Activated CD4-positive, alpha-beta memory T cell treated with anti-CD3 and anti-CD28 coated beads, Interleukin-2, amount 10 ng/mL, durations not matched to agents 7 days and 5 days (primary cell): Measurements from ENCODE around the gene DST. TPM values are rescaled to one million over a fixed set of nuclear protein-coding genes. Genes with fewer than 3 reads are reported as not detected.

Source experiments
- CTCF ChIA-PET: fragments of 350-600 bp; sonication (Branson Sonifier 250); formaldehyde crosslinking; loops from one replicate; lab custom pipeline; 2021; ENCODE audit warnings: antibody characterized with exemption, inconsistent platforms; lab: Charles Lee
- POLR2A ChIA-PET: fragments of 350-600 bp; sonication (Branson Sonifier 250); formaldehyde crosslinking; loops from one replicate; lab custom pipeline; 2021; ENCODE audit warnings: antibody characterized with exemption; lab: Charles Lee
- DNase-seq: peaks from one replicate; pipeline ENCODE4 v3.0.0-alpha.2; 2020
- H3K27ac Mint-ChIP-seq: one replicate; pipeline ENCODE4 v1.8.0; 2021; ENCODE audit warnings: mild to moderate bottlenecking, mixed read lengths
- H3K27me3 Mint-ChIP-seq: one replicate; pipeline ENCODE4 v1.8.0; 2021; ENCODE audit warnings: mixed read lengths
- H3K36me3 Mint-ChIP-seq: one replicate; pipeline ENCODE4 v1.8.0; 2021; ENCODE audit warnings: low read depth, mixed read lengths
- H3K4me1 Mint-ChIP-seq: one replicate; pipeline ENCODE4 v1.8.0; 2021; ENCODE audit warnings: mixed read lengths
- H3K4me3 Mint-ChIP-seq: one replicate; pipeline ENCODE4 v1.8.0; 2021; ENCODE audit warnings: mild to moderate bottlenecking, mixed read lengths
- H3K9me3 Mint-ChIP-seq: one replicate; pipeline ENCODE4 v1.8.0; 2021; ENCODE audit warnings: mixed read lengths
- total RNA-seq, 2 experiments: library from RNA; stranded (reverse); gene quantifications; one replicate each; pipeline ENCODE4 v1.2.3, GENCODE V29; 2021

DST gene
- total RNA-seq, 2 experiments from 2014 or later: 5.4 to 5.5 TPM

GRCh38 chr6:56547687-56548086, 95.0 kb downstream of the DST start:
- Mint-ChIP-seq H3K9me3 (no peaks in the 10 kb centered on the region), H3K27ac (no peak overlapping the region), H3K27me3 (no peaks in the 10 kb centered on the region), H3K4me3 (no peak overlapping the region), H3K36me3 (no peaks in the 10 kb centered on the region), H3K4me1 (no peaks in the 10 kb centered on the region)
- no peak for DNase-seq
- ChIA-PET POLR2A (no interaction called here), CTCF (no interaction called here)

GRCh38 chr6:56542364-56543331, 100.0 kb downstream of the DST start:
- Mint-ChIP-seq H3K4me1 (no peaks in the 10 kb centered on the region), H3K36me3 (no peaks in the 10 kb centered on the region), H3K27ac (no peak overlapping the region), H3K27me3 (no peaks in the 10 kb centered on the region), H3K9me3 (no peaks in the 10 kb centered on the region), H3K4me3 (no peak overlapping the region)
- peak; percentile 71 for DNase-seq
- POLR2A ChIA-PET: interaction anchor here (1.0 to 1.3 kb wide), 2 partner anchors 15 to 53 kb away, joined by 3 read pairs; no protein-coding TSS in a partner anchor
- CTCF ChIA-PET: interaction anchor here (0.7 to 2.9 kb wide), 11 partner anchors 12 to 310 kb away, joined by 3 to 18 read pairs (median 4); no protein-coding TSS in a partner anchor

GRCh38 chr6:56541741-56542360, 100.8 kb downstream of the DST start:
- ChIA-PET CTCF (interaction anchor here (0.7 to 2.9 kb wide), 9 partner anchors 11 to 207 kb away, joined by 3 to 18 read pairs (median 4); no protein-coding TSS in a partner anchor), POLR2A (interaction anchor here (1.3 kb wide), 1 partner anchor 54 kb away, joined by 3 read pairs; no protein-coding TSS in a partner anchor)
- no peak for DNase-seq
- Mint-ChIP-seq H3K4me3 (no peak overlapping the region), H3K36me3 (no peaks in the 10 kb centered on the region), H3K27ac (no peak overlapping the region), H3K27me3 (no peaks in the 10 kb centered on the region), H3K9me3 (no peaks in the 10 kb centered on the region), H3K4me1 (no peaks in the 10 kb centered on the region)

DNA sequence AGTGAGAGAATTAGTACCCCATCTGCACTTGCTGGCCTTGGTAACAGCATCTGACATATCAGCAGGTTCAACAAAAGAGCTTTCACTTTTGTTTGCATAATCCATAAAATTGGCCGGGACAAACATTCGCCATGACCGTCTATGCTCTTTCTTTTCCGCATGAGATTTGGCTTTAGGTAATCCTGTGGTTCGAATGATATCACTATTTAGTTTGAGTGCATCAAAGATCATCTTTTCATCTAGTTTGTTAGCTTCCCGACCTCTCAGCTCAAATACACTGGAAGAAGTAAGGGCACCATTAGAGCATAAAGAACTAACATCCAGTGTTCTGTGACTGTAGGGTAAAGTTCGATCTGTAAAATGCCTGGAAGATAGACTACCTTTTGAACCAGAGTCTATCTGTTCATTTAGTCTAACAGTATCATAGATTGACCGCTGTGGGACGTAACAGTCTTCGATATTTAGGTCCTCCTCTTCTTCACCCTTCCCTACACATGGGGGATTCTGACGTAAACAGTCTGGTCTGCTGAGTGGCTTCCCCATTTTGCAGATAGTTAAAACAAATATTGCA, 101.6 kb downstream of the DST start:
- no peaks in the 10 kb centered on the region for H3K9me3 Mint-ChIP-seq
- no peaks in the 10 kb centered on the region for H3K27me3 Mint-ChIP-seq
- H3K4me1 Mint-ChIP-seq: no peaks in the 10 kb centered on the region
- H3K27ac Mint-ChIP-seq: no peak overlapping the region
- H3K36me3 Mint-ChIP-seq: no peaks in the 10 kb centered on the region
- no peak overlapping the region for H3K4me3 Mint-ChIP-seq
- ChIA-PET POLR2A (no interaction called here), CTCF (interaction anchor here (1.0 to 2.9 kb wide), 4 partner anchors 21 to 54 kb away, joined by 4 to 18 read pairs (median 8); no protein-coding TSS in a partner anchor)
- DNase-seq: no peak

GRCh38 chr6:56540232-56541029, 102.3 kb downstream of the DST start:
- POLR2A ChIA-PET: no interaction called here
- Mint-ChIP-seq H3K36me3 (no peaks in the 10 kb centered on the region), H3K4me1 (no peaks in the 10 kb centered on the region), H3K27me3 (no peaks in the 10 kb centered on the region), H3K9me3 (no peaks in the 10 kb centered on the region), H3K4me3 (no peak overlapping the region), H3K27ac (no peak overlapping the region)
- no peak for DNase-seq
- CTCF ChIA-PET: interaction anchor here (2.9 kb wide), 1 partner anchor 52 kb away, joined by 12 read pairs; no protein-coding TSS in a partner anchor

DNA sequence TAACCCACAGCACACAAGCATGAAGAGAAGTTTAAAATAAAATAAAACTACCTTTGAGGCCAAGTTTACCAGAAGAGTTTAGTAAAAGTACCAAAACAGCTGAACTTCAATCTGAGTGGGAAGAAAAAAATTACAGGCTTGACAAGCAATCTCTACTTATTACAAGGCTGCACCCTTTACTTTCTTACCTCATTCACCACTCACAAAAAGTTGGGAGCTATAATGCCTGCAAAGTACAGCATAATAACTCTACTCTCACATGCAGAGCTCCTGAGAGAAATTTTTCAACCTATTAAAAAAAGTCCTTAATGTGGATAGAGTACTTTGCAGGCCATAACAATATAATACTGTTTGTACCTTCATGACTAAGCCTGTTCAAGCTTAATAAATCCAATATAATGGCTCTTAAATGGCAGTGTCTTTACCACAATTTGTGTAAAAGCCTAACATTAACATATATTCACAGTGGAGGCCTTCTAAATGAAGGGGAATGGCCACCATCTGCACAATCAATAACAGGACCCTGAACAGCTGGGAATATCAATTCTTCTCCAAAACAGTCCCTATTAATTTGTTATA, 103.1 kb downstream of the DST start:
- no peaks in the 10 kb centered on the region for H3K4me1 Mint-ChIP-seq
- ChIA-PET CTCF (no interaction called here), POLR2A (no interaction called here)
- no peaks in the 10 kb centered on the region for H3K9me3 Mint-ChIP-seq
- no peak overlapping the region for H3K27ac Mint-ChIP-seq
- no peaks in the 10 kb centered on the region for H3K27me3 Mint-ChIP-seq
- H3K36me3 Mint-ChIP-seq: no peaks in the 10 kb centered on the region
- DNase-seq: no peak
- no peak overlapping the region for H3K4me3 Mint-ChIP-seq

GRCh38 chr6:56538851-56539250, 103.8 kb downstream of the DST start:
- H3K36me3 Mint-ChIP-seq: no peaks in the 10 kb centered on the region
- H3K9me3 Mint-ChIP-seq: no peaks in the 10 kb centered on the region
- H3K27ac Mint-ChIP-seq: no peak overlapping the region
- CTCF ChIA-PET: no interaction called here
- no peaks in the 10 kb centered on the region for H3K4me1 Mint-ChIP-seq
- H3K27me3 Mint-ChIP-seq: no peaks in the 10 kb centered on the region
- POLR2A ChIA-PET: no interaction called here
- no peak overlapping the region for H3K4me3 Mint-ChIP-seq
- DNase-seq: no peak

GRCh38 chr6:56537223-56537770, 105.4 kb downstream of the DST start:
- no peaks in the 10 kb centered on the region for H3K4me1 Mint-ChIP-seq
- no peaks in the 10 kb centered on the region for H3K9me3 Mint-ChIP-seq
- no peaks in the 10 kb centered on the region for H3K27me3 Mint-ChIP-seq
- no peak overlapping the region for H3K27ac Mint-ChIP-seq
- no peak for DNase-seq
- ChIA-PET POLR2A (no interaction called here), CTCF (no interaction called here)
- no peak overlapping the region for H3K4me3 Mint-ChIP-seq
- H3K36me3 Mint-ChIP-seq: no peaks in the 10 kb centered on the region

- CTCF ChIA-PET: no interaction called here
- POLR2A ChIA-PET: no interaction called here
Observed at GRCh38 chr6:56536536-56536935, 106.2 kb downstream of the DST start.

DNA sequence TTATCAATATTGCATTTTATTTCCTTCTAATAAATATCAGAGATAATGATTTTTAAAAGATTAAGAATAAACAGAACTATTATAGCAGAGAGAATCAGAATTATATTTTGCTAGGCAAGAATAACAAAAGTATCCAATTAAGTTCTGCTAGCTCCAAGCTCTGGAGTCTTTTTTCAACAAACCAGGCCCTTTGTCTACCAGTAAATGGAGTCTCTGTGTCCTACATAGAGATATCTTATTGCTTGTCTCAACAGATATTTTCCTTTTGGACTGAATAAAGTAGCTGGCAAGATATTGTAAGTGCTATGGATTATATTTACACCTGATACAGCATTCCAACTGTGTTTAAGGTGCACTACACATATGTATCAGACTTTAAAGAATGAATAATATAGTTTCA, 107.1 kb downstream of the DST start:
- no peaks in the 10 kb centered on the region for H3K4me1 Mint-ChIP-seq
- CTCF ChIA-PET: no interaction called here

More at GRCh38 chr6:56536536-56536935, 106.2 kb downstream of the DST start:
- no peak overlapping the region for H3K4me3 Mint-ChIP-seq
- DNase-seq: no peak
- H3K27ac Mint-ChIP-seq: no peak overlapping the region
- no peaks in the 10 kb centered on the region for H3K9me3 Mint-ChIP-seq
- no peaks in the 10 kb centered on the region for H3K27me3 Mint-ChIP-seq
- H3K4me1 Mint-ChIP-seq: no peaks in the 10 kb centered on the region
- no peaks in the 10 kb centered on the region for H3K36me3 Mint-ChIP-seq

GRCh38 chr6:56534680-56535419, 107.8 kb downstream of the DST start:
- POLR2A ChIA-PET: no interaction called here
- Mint-ChIP-seq H3K4me3 (no peak overlapping the region), H3K9me3 (no peaks in the 10 kb centered on the region), H3K27me3 (no peaks in the 10 kb centered on the region), H3K27ac (no peak overlapping the region), H3K4me1 (no peaks in the 10 kb centered on the region), H3K36me3 (no peaks in the 10 kb centered on the region)
- no peak for DNase-seq
- CTCF ChIA-PET: no interaction called here

More for the DNA sequence above, 107.1 kb downstream of the DST start:
- H3K36me3 Mint-ChIP-seq: no peaks in the 10 kb centered on the region
- no peak overlapping the region for H3K27ac Mint-ChIP-seq
- POLR2A ChIA-PET: no interaction called here
- no peak overlapping the region for H3K4me3 Mint-ChIP-seq
- no peaks in the 10 kb centered on the region for H3K27me3 Mint-ChIP-seq
- no peak for DNase-seq
- H3K9me3 Mint-ChIP-seq: no peaks in the 10 kb centered on the region
